Panc1 (cell line): Measurements from ENCODE around the gene CDC14B. TPM values are rescaled to one million over a fixed set of nuclear protein-coding genes. Genes with fewer than 3 reads are reported as not detected.

ENCODE experiments used
- ATAC-seq: fragments of 200-7000 bp; cut with Tn5 transposase; 2 replicates; pipeline ENCODE4 v1.9.1; 2020; ENCODE audit warnings: mild to moderate bottlenecking, moderate library complexity
- BruUV-seq: library from RNA; stranded (reverse); fragments of 400-500 nt; replicated peaks from 2 replicates; lab custom pipeline; 2021; lab: Mats Ljungman, UMichigan
- CTCF ChIA-PET: fragments of 300-600 bp; sonication (Branson Sonifier 250); formaldehyde crosslinking; loops from one replicate; lab custom pipeline; 2022; ENCODE audit warnings: antibody characterized with exemption; lab: Charles Lee
- POLR2A ChIA-PET: fragments of 300-600 bp; sonication (Branson Sonifier 250); formaldehyde crosslinking; loops from one replicate; lab custom pipeline; 2022; ENCODE audit warnings: antibody characterized with exemption; lab: Charles Lee
- DNase-seq: peaks from one replicate; pipeline ENCODE4 v3.0.0-alpha.2; 2010; ENCODE audit warnings: low read depth, low spot score
- H3K27ac ChIP-seq: 2 replicates; pipeline ENCODE4 v1.5.1; 2011; ENCODE audit warnings: mild to moderate bottlenecking, low read length, inconsistent platforms
- H3K27me3 ChIP-seq: fragments of 200-500 bp; sonication (Bioruptor generic); 2 replicates; pipeline ENCODE4 v1.6.0; 2014; ENCODE audit warnings: low read length, inconsistent platforms; ENCODE audit not compliant: control insufficient read depth, insufficient read depth
- H3K36me3 ChIP-seq: fragments of 200-500 bp; sonication (Bioruptor generic); 2 replicates; pipeline ENCODE4 v1.5.1; 2014; ENCODE audit warnings: inconsistent platforms, mild to moderate bottlenecking, low read length, moderate library complexity; ENCODE audit not compliant: control insufficient read depth, insufficient read depth
- H3K4me1 ChIP-seq: 2 replicates; pipeline ENCODE4 v1.5.1; 2011; ENCODE audit warnings: inconsistent platforms, mild to moderate bottlenecking, low read length, moderate library complexity; ENCODE audit not compliant: control insufficient read depth, insufficient read depth
- H3K4me3 ChIP-seq, 2 experiments: 2 replicates each; pipeline ENCODE4 v1.5.1; 2011 to 2012; ENCODE audit warnings: low read depth in 2 of 2, low read length in 2 of 2, mild to moderate bottlenecking in 2 of 2, inconsistent platforms in 1 of 2, moderate library complexity in 1 of 2
- H3K9me3 ChIP-seq: fragments of 200-500 bp; sonication (Bioruptor generic); 2 replicates; pipeline ENCODE4 v1.5.1; 2014; ENCODE audit warnings: low read depth, mild to moderate bottlenecking, inconsistent platforms, low read length, moderate library complexity; ENCODE audit not compliant: control insufficient read depth, insufficient read depth
- SIN3A ChIP-seq: IDR thresholded peaks from 2 replicates; pipeline ENCODE4 v1.6.1; 2012; ENCODE audit warnings: low read depth, mild to moderate bottlenecking, low read length, moderate library complexity, borderline replicate concordance; ENCODE audit not compliant: insufficient read depth
- in situ Hi-C: cut with HindIII; loops from 2 replicates; pipeline ENCODE4 v1.10.0; 2016; ENCODE audit warnings: low sequenced_read_pairs, low pct_unique_long_range_greater_than_20kb
- intact Hi-C: fragments of 100-400 bp; cut with micrococcal nuclease; formaldehyde crosslinking; loops from one replicate; pipeline ENCODE4 v1.10.0; 2022; ENCODE audit not compliant: unreplicated experiment
- total RNA-seq: library from RNA; stranded (reverse); gene quantifications from one replicate; pipeline ENCODE4 v1.2.1, GENCODE V29; 2021; ENCODE audit not compliant: unreplicated experiment
- TF ChIP-seq, protein P1 (sequence below), 2 experiments: IDR thresholded peaks; 2 replicates each; pipeline ENCODE4 v1.6.1; 2011 to 2012; ENCODE audit warnings: low read depth in 2 of 2, control low read depth in 1 of 2, low read length in 1 of 2, mild to moderate bottlenecking in 1 of 2, moderate library complexity in 1 of 2; ENCODE audit not compliant: insufficient read depth in 1 of 2

Gene CDC14B
- total RNA-seq, 1 experiment from 2014 or later: 11.8 TPM

GRCh38 chr9:96450613-96451528, 168.8 kb downstream of the CDC14B start:
- ATAC-seq: peak; percentile 2; the same call in 1 of the 2 replicates
- H3K36me3 ChIP-seq: no peaks in the 10 kb centered on the region; the same call in 1 of the 2 replicates
- H3K27me3 ChIP-seq: no peaks in the 10 kb centered on the region
- H3K4me1 ChIP-seq: peaks cover 12% of the 10 kb centered on the region
- no TSS peak for BruUV-seq
- CTCF ChIA-PET: interaction anchor here (0.7 to 1.6 kb wide), 2 partner anchors 9 to 215 kb away, joined by 3 to 19 read pairs; no protein-coding TSS in a partner anchor
- in situ Hi-C loops: no loop called here
- TF ChIP-seq, protein P1, sequence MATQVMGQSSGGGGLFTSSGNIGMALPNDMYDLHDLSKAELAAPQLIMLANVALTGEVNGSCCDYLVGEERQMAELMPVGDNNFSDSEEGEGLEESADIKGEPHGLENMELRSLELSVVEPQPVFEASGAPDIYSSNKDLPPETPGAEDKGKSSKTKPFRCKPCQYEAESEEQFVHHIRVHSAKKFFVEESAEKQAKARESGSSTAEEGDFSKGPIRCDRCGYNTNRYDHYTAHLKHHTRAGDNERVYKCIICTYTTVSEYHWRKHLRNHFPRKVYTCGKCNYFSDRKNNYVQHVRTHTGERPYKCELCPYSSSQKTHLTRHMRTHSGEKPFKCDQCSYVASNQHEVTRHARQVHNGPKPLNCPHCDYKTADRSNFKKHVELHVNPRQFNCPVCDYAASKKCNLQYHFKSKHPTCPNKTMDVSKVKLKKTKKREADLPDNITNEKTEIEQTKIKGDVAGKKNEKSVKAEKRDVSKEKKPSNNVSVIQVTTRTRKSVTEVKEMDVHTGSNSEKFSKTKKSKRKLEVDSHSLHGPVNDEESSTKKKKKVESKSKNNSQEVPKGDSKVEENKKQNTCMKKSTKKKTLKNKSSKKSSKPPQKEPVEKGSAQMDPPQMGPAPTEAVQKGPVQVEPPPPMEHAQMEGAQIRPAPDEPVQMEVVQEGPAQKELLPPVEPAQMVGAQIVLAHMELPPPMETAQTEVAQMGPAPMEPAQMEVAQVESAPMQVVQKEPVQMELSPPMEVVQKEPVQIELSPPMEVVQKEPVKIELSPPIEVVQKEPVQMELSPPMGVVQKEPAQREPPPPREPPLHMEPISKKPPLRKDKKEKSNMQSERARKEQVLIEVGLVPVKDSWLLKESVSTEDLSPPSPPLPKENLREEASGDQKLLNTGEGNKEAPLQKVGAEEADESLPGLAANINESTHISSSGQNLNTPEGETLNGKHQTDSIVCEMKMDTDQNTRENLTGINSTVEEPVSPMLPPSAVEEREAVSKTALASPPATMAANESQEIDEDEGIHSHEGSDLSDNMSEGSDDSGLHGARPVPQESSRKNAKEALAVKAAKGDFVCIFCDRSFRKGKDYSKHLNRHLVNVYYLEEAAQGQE (IDR thresholded peaks at IDR 0.05; ENCODE audit: insufficient read depth in 1 of 2, low read depth in 2 of 2, low read length in 1 of 2): no peak
- 0 out of 2 replicates have a peak, but pooled peaks have one; percentile 18 for TF ChIP-seq SIN3A
- no peak for DNase-seq
- intact Hi-C loops: no loop called here
- H3K27ac ChIP-seq: peak overlapping the region; percentile 82
- POLR2A ChIA-PET: no interaction called here
- H3K4me3 ChIP-seq: peak overlapping the region; percentile 65 to 78
- no peaks in the 10 kb centered on the region for H3K9me3 ChIP-seq

Other genes starting within 250 kb of the CDC14B start
- gene SLC35D2, start 236.1 kb downstream of the CDC14B start, total RNA-seq: 23.7 TPM
- gene ZNF367, start 201.5 kb downstream of the CDC14B start, total RNA-seq: 12.4 TPM
- 32.3 TPM for gene HABP4, start 169.7 kb downstream of the CDC14B start, total RNA-seq
- 14.0 TPM for gene PRXL2C, start 35.5 kb upstream of the CDC14B start, total RNA-seq
- 8.3 TPM for gene ZNF510, start 158.2 kb upstream of the CDC14B start, total RNA-seq
- 3.3 TPM for gene ZNF782, start 234.7 kb upstream of the CDC14B start, total RNA-seq